GM23248 (cell line): Measurements from ENCODE around the gene CDYL.

ENCODE experiments used
- EZH2 ChIP-seq: fragments of 200-600 bp; sonication (generic); IDR thresholded peaks from 2 replicates; pipeline ENCODE4 v1.6.1; 2018; ENCODE audit warnings: antibody characterized with exemption, mild to moderate bottlenecking; ENCODE audit not compliant: insufficient read depth, poor library complexity, severe bottlenecking
- EZH2phosphoT487 ChIP-seq: fragments of 200-600 bp; sonication (generic); IDR thresholded peaks from 2 replicates; pipeline ENCODE4 v1.6.1; 2018; ENCODE audit warnings: antibody characterized with exemption, moderate library complexity, mild to moderate bottlenecking, low read depth; ENCODE audit not compliant: insufficient read depth

DNA sequence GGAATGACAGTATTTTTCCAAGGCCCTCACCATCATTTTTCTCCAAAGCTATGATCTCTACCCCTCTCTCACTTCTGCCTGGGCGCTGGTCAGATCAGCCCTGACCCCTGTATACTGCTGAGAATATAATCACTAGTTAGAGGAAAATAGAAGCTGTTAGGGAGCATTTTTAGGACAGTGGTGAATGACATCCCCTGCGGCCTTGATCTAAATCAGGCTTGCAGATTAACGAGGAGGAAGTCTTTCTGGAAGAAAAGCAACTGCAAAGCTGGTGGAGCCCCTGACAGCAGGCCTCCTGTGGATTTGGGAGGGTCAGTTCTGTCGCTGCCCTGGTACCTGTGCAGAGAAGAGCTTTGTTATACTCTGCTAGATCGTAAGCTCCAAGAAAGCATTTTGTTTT, 119.8 kb downstream of the CDYL start:
- no peak for TF ChIP-seq EZH2
- no peak for TF ChIP-seq EZH2phosphoT487
